Measurements from ENCODE around the gene GP1BB.

- TF ChIP-seq CTCF (IDR thresholded peaks at IDR 0.05) (no peak), ELF4 (CRISPR knock-in tag; IDR thresholded peaks at IDR 0.05; ENCODE audit: low read depth) (no peak), ATF3 (CRISPR knock-in tag; conservative IDR thresholded peaks at IDR 0.05) (no peak), ETV6 (CRISPR knock-in tag; IDR thresholded peaks at IDR 0.05) (no peak), FOXP4 (CRISPR knock-in tag; IDR thresholded peaks at IDR 0.05) (no peak), ZNF263 (CRISPR knock-in tag; IDR thresholded peaks at IDR 0.05; ENCODE audit: low read depth) (no peak), USF1 (CRISPR knock-in tag; IDR thresholded peaks at IDR 0.05) (no peak), SP1 (CRISPR knock-in tag; conservative IDR thresholded peaks at IDR 0.05) (no peak), ESRRA (CRISPR knock-in tag; IDR thresholded peaks at IDR 0.05; ENCODE audit: borderline replicate concordance) (no peak)
Measured at GRCh38 chr22:19743081-19743480, 19.7 kb downstream of the GP1BB start.

Data from WTC11 (cell line).